KBM-7 (cell line): ENCODE data around the gene TRPM7.

Source experiments
- DNase-seq: peaks from one replicate; pipeline ENCODE4 v3.0.0-alpha.2; 2015
- in situ Hi-C: fragments of 300-500 bp; cut with MboI; formaldehyde crosslinking; loops from 2 replicates; pipeline ENCODE4 v1.14.3; 2020; ENCODE audit warnings: low sequenced_read_pairs, low pct_unique_long_range_greater_than_20kb, mixed read lengths

Gene TRPM7

GRCh38 chr15:50686469-50687301 is at the start of gene TRPM7:
TSS of gene TRPM7 (minus strand) at chr15:50686797. CDS start at chr15:50686533, 264 bp downstream.
- DNase-seq = peak; percentile 90
- in situ Hi-C loops = loop anchor here (25.0 kb wide), 1 partner anchor 201 kb away; no protein-coding TSS in a partner anchor

- in situ Hi-C loops = no loop called here
- no peak for DNase-seq
Observed at GRCh38 chr15:50735156-50735555, 48.6 kb upstream of the TRPM7 start.

- DNase-seq = no peak
- in situ Hi-C loops = no loop called here
Observed at GRCh38 chr15:50726315-50726714, 39.7 kb upstream of the TRPM7 start.

- in situ Hi-C loops = no loop called here
- DNase-seq = no peak
Observed at GRCh38 chr15:50718700-50719125, 32.1 kb upstream of the TRPM7 start.

- no peak for DNase-seq
- in situ Hi-C loops = no loop called here
Observed at GRCh38 chr15:50712018-50712417, 25.4 kb upstream of the TRPM7 start.

GRCh38 chr15:50710585-50710984 is 24.0 kb upstream of the TRPM7 start:
- in situ Hi-C loops = no loop called here
- DNase-seq = no peak

- in situ Hi-C loops = no loop called here
- DNase-seq = no peak
Observed at GRCh38 chr15:50707878-50708427, 21.4 kb upstream of the TRPM7 start.

- in situ Hi-C loops = no loop called here
- no peak for DNase-seq
Observed at GRCh38 chr15:50702762-50703334, 16.3 kb upstream of the TRPM7 start.

- in situ Hi-C loops = loop anchor here (25.0 kb wide), 1 partner anchor 189 kb away; no protein-coding TSS in a partner anchor
- DNase-seq = no peak
Observed at GRCh38 chr15:50698101-50698500, 11.5 kb upstream of the TRPM7 start.

GRCh38 chr15:50697109-50697797 is 10.7 kb upstream of the TRPM7 start:
- DNase-seq = no peak
- in situ Hi-C loops = loop anchor here (25.0 kb wide), 1 partner anchor 190 kb away; no protein-coding TSS in a partner anchor

GRCh38 chr15:50694634-50695165 is 8.1 kb upstream of the TRPM7 start:
- in situ Hi-C loops = loop anchor here (25.0 kb wide), 1 partner anchor 193 kb away; no protein-coding TSS in a partner anchor
- peak; percentile 12 for DNase-seq

- in situ Hi-C loops = loop anchor here (25.0 kb wide), 1 partner anchor 200 kb away; no protein-coding TSS in a partner anchor
- no peak for DNase-seq
Observed at GRCh38 chr15:50687302-50687902, 805 bp upstream of the TRPM7 start.

GRCh38 chr15:50685976-50686468 is 575 bp downstream of the TRPM7 start:
- DNase-seq = peak; percentile 71
- in situ Hi-C loops = loop anchor here (25.0 kb wide), 1 partner anchor 201 kb away; no protein-coding TSS in a partner anchor

- in situ Hi-C loops = loop anchor here (25.0 kb wide), 1 partner anchor 202 kb away; no protein-coding TSS in a partner anchor
- peak; percentile 28 for DNase-seq
Observed at GRCh38 chr15:50685191-50685975, 1.2 kb downstream of the TRPM7 start.

GRCh38 chr15:50681467-50681866 is 5.1 kb downstream of the TRPM7 start:
- in situ Hi-C loops = loop anchor here (25.0 kb wide), 1 partner anchor 206 kb away; no protein-coding TSS in a partner anchor
- DNase-seq = no peak

GRCh38 chr15:50676799-50677483 is 9.7 kb downstream of the TRPM7 start:
- no peak for DNase-seq
- in situ Hi-C loops = loop anchor here (25.0 kb wide), 1 partner anchor 210 kb away; no protein-coding TSS in a partner anchor

- peak; percentile 51 for DNase-seq
- in situ Hi-C loops = loop anchor here (25.0 kb wide), 1 partner anchor 212 kb away; no protein-coding TSS in a partner anchor
Observed at GRCh38 chr15:50675535-50676144, 11.0 kb downstream of the TRPM7 start.
